Measurements from ENCODE around the gene NRDC.
A peak's percentile ranks its signal among the peaks of the same experiment; 100 is the strongest.

NRDC gene

DNA sequence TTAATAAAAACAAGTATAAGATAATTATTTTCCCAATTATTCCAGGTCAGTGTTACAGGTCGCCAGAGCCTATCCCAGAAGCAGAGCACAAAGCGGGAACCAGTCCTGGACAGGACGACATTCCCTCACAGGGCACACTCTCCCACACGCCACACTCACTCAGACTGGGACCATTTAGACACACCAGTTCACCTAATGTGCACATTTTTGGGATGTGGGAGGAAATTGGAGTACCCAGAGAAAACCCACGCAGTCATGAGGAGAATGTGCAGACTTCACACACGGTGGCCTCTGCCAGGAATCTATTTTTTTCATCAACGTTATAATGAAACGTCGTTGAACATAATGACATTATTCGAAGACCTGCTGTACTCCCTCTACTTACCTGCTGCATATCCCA, 20.5 kb upstream of the NRDC start:
- Histone ChIP-seq H3K27ac (ENCODE audit: extremely low read depth, low read depth, low read length) (no peak overlapping the region), H3K4me3 (ENCODE audit: low read depth, low read length) (no peak overlapping the region), H3K9me3 (ENCODE audit: control insufficient read depth, insufficient read depth, low read depth, low read length) (no peaks in the 10 kb centered on the region), H3K36me3 (ENCODE audit: control insufficient read depth in 2 of 2, insufficient read depth in 1 of 2, low read length in 2 of 2) (no peaks in the 10 kb centered on the region), H3K4me1 (ENCODE audit: control insufficient read depth, insufficient read depth, low read length) (no peaks in the 10 kb centered on the region)
- POLR2A ChIA-PET = no interaction called here
- CTCF ChIA-PET = interaction anchor here (1.0 to 5.5 kb wide), 4 partner anchors 23 to 104 kb away, joined by 3 to 70 read pairs (median 16); no protein-coding TSS in a partner anchor
- no peak for TF ChIP-seq ZNF354C (tag by site-specific recombination; IDR thresholded peaks at IDR 0.05; ENCODE audit: borderline replicate concordance, low read depth)
- no peak for TF ChIP-seq ZNF426 (tag by site-specific recombination; IDR thresholded peaks at IDR 0.05)
- TF ChIP-seq, protein P1, sequence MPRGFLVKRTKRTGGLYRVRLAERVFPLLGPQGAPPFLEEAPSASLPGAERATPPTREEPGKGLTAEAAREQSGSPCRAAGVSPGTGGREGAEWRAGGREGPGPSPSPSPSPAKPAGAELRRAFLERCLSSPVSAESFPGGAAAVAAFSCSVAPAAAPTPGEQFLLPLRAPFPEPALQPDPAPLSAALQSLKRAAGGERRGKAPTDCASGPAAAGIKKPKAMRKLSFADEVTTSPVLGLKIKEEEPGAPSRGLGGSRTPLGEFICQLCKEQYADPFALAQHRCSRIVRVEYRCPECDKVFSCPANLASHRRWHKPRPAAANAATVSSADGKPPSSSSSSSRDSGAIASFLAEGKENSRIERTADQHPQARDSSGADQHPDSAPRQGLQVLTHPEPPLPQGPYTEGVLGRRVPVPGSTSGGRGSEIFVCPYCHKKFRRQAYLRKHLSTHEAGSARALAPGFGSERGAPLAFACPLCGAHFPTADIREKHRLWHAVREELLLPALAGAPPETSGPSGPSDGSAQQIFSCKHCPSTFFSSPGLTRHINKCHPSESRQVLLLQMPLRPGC (tag by site-specific recombination; IDR thresholded peaks at IDR 0.05) = no peak
- no peak for TF ChIP-seq ZNF324 (tag by site-specific recombination; IDR thresholded peaks at IDR 0.05)
- TF ChIP-seq ZNF24 (tag by site-specific recombination; IDR thresholded peaks at IDR 0.05) = no peak
- TF ChIP-seq ZNF335 (tag by site-specific recombination; conservative IDR thresholded peaks at IDR 0.05) = no peak
- no peak for TF ChIP-seq KLF9 (tag by site-specific recombination; IDR thresholded peaks at IDR 0.05; ENCODE audit: low read depth)
- TF ChIP-seq ZNF138 (tag by site-specific recombination; IDR thresholded peaks at IDR 0.05; ENCODE audit: borderline replicate concordance) = no peak
- TF ChIP-seq ZNF10 (tag by site-specific recombination; IDR thresholded peaks at IDR 0.05) = no peak
- TF ChIP-seq EGR2 (tag by site-specific recombination; IDR thresholded peaks at IDR 0.05; ENCODE audit: low read depth) = peak; percentile 15; the same call in 1 of the 2 replicates
- no peak for TF ChIP-seq ZNF555 (tag by site-specific recombination; conservative IDR thresholded peaks at IDR 0.05)
- no peak for TF ChIP-seq SETDB1 (IDR thresholded peaks at IDR 0.05; ENCODE audit: insufficient read length, low read length)
- no peak for TF ChIP-seq ZNF785 (tag by site-specific recombination; IDR thresholded peaks at IDR 0.05)
- TF ChIP-seq ZFHX2 (tag by site-specific recombination; conservative IDR thresholded peaks at IDR 0.05) = peak; percentile 78

DNA sequence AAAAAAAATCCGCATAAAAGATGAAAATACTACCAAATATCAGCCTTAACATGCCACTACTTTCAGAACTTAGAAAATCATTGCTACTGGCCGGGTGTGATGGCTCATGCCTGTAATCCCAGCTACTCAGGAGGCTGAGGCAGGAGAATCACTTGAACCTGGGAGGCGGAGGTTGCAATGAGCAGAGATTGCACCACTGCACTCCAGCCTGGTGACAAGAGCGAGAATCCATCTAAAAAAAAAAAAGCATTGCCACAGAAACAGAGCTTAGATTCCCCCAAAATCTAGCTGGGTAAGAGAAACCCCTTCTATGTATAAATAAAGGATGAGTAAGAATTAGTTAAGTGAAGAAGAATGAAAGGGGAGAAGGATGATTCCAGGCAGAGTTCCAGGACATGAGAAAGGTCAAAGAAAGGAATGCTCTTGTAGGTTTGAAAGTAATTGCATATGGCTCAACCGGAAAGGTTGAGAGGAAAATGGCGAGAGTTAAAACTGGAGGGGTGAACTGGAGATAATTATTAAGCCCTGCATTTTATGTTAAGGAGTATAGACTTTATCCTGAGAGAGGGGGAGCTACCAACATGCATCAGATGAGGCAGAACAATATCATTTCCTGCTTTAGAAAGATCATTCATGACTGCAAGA, 19.7 kb upstream of the NRDC start:
- Histone ChIP-seq H3K4me3 (ENCODE audit: low read depth, low read length) (no peak overlapping the region), H3K9me3 (ENCODE audit: control insufficient read depth, insufficient read depth, low read depth, low read length) (no peaks in the 10 kb centered on the region), H3K4me1 (ENCODE audit: control insufficient read depth, insufficient read depth, low read length) (no peaks in the 10 kb centered on the region), H3K36me3 (ENCODE audit: control insufficient read depth in 2 of 2, insufficient read depth in 1 of 2, low read length in 2 of 2) (no peaks in the 10 kb centered on the region), H3K27ac (ENCODE audit: extremely low read depth, low read depth, low read length) (no peak overlapping the region)
- TF ChIP-seq, protein P1 (tag by site-specific recombination; IDR thresholded peaks at IDR 0.05) = no peak
- 0 out of 2 replicates have a peak, but pooled peaks have one; percentile 37 for TF ChIP-seq PRDM1 (tag by site-specific recombination; IDR thresholded peaks at IDR 0.05)
- no peak for TF ChIP-seq SCRT2 (tag by site-specific recombination; IDR thresholded peaks at IDR 0.05)
- no peak for TF ChIP-seq KLF1 (tag by site-specific recombination; IDR thresholded peaks at IDR 0.05)
- ChIA-PET POLR2A (interaction anchor here (0.7 kb wide), 1 partner anchor 55 kb away, joined by 3 read pairs; no protein-coding TSS in a partner anchor), CTCF (interaction anchor here (0.6 to 5.5 kb wide), 16 partner anchors 11 to 709 kb away, joined by 3 to 70 read pairs (median 3); no protein-coding TSS in a partner anchor)

DNA sequence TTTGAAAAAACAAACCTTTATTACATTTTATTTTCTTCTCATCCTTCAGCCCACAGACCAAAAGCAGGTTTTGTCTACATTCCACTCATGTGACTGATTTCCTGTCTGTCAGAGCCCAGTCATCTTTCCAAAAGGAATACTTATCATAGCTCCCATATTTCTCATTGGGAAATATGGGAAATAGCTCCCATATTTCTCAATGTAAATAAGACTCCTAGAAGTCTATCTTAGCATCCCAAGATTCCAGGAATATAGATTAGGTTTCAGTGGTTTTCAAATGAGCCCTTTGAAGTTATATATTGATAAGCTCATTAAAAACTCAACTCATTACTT, 19.1 kb upstream of the NRDC start:
- no peaks in the 10 kb centered on the region for H3K9me3 ChIP-seq (ENCODE audit: control insufficient read depth, insufficient read depth, low read depth, low read length)
- no peaks in the 10 kb centered on the region for H3K4me1 ChIP-seq (ENCODE audit: control insufficient read depth, insufficient read depth, low read length)
- ChIA-PET CTCF (interaction anchor here (0.6 to 5.5 kb wide), 19 partner anchors 10 to 709 kb away, joined by 3 to 70 read pairs (median 4); no protein-coding TSS in a partner anchor), POLR2A (interaction anchor here (0.7 kb wide), 1 partner anchor 55 kb away, joined by 3 read pairs; no protein-coding TSS in a partner anchor)
- H3K4me3 ChIP-seq (ENCODE audit: low read depth, low read length) = no peak overlapping the region
- H3K36me3 ChIP-seq (ENCODE audit: control insufficient read depth in 2 of 2, insufficient read depth in 1 of 2, low read length in 2 of 2) = no peaks in the 10 kb centered on the region
- H3K27ac ChIP-seq (ENCODE audit: extremely low read depth, low read depth, low read length) = no peak overlapping the region
- TF ChIP-seq ZNF658 (tag by site-specific recombination; IDR thresholded peaks at IDR 0.05) (no peak), ZNF174 (tag by site-specific recombination; IDR thresholded peaks at IDR 0.05) (no peak), ZNF23 (tag by site-specific recombination; IDR thresholded peaks at IDR 0.05; ENCODE audit: borderline replicate concordance) (no peak), ZNF621 (tag by site-specific recombination; IDR thresholded peaks at IDR 0.05) (no peak), ZNF677 (tag by site-specific recombination; IDR thresholded peaks at IDR 0.05) (no peak), ZIC2 (tag by site-specific recombination; IDR thresholded peaks at IDR 0.05) (no peak), KLF10 (tag by site-specific recombination; IDR thresholded peaks at IDR 0.05) (no peak)
- TF ChIP-seq, protein P2, sequence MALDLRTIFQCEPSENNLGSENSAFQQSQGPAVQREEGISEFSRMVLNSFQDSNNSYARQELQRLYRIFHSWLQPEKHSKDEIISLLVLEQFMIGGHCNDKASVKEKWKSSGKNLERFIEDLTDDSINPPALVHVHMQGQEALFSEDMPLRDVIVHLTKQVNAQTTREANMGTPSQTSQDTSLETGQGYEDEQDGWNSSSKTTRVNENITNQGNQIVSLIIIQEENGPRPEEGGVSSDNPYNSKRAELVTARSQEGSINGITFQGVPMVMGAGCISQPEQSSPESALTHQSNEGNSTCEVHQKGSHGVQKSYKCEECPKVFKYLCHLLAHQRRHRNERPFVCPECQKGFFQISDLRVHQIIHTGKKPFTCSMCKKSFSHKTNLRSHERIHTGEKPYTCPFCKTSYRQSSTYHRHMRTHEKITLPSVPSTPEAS (tag by site-specific recombination; IDR thresholded peaks at IDR 0.05) = no peak
